DND-41 (cell line): ENCODE measurements around the gene NAXD.

Source experiments
- CTCF ChIP-seq: IDR thresholded peaks from 2 replicates; pipeline ENCODE4 v1.5.1; 2012; ENCODE audit warnings: borderline replicate concordance, low read length, moderate library complexity, mild to moderate bottlenecking; ENCODE audit not compliant: poor library complexity, severe bottlenecking; ENCODE audit errors: extremely low read depth
- EZH2 ChIP-seq: IDR thresholded peaks from 3 replicates; pipeline ENCODE4 v1.6.1; 2012; ENCODE audit warnings: borderline replicate concordance, low read depth, mild to moderate bottlenecking, moderate library complexity, low read length, inconsistent platforms; ENCODE audit not compliant: severe bottlenecking

- TF ChIP-seq EZH2 (no peak), CTCF (no peak)
Measured at GRCh38 chr13:110600980-110601379, 14.4 kb upstream of the NAXD start.
